ENCODE data around the gene MAP7D1.

MAP7D1 gene

DNA sequence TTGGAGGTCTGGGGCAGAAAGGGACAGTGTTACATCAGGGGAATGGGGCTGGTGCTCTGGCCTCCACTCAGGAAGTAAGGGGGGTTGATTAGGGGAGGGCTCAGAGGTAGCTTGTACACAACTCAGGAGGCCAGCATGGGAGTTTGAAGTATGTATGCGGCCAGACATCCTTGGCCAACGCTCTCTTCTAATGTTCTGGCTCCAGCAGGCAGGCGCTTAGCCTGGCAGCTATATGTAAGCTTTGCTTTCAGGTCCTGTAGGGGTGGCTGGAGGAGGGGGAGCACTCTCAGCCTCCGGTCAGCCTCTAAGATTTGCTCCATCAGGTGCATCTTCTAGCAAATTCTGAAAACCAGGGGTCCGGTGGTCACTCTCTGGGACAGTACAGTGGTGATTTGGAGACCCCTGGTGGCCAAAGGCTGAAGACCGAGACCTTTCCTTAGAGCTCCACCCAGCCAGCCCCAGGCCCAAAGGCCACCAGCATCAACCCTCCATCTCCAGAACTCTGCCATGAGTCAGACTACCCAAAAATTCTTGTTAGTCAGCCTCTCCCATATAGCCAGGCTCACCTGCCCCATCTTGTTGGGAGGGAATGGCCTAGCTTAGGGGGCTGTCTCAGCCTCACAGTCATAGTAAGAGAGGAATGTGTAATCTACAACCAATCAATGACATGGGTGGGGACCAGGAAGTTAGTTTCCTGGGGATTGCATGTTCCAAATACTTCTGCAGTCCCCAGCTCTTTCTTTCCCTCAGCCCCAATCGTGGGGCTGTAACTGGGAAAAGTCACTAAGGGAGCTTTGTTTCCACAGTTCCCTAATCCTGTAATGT lies 21.2 kb upstream of the MAP7D1 start:
- H3K4me3 ChIP-seq (ENCODE audit: low read length) = no peak overlapping the region
- peaks cover 5% of the 10 kb centered on the region for H3K4me1 ChIP-seq (ENCODE audit: insufficient read depth, low read length)
- peaks cover 4% of the 10 kb centered on the region for H3K27me3 ChIP-seq (ENCODE audit: insufficient read depth, low read length)
- no peak overlapping the region for H2AFZ ChIP-seq (ENCODE audit: low read depth, low read length)
- peaks cover 18% of the 10 kb centered on the region for H3K36me3 ChIP-seq (ENCODE audit: insufficient read depth, low read length)
- no peaks in the 10 kb centered on the region for H3K9me3 ChIP-seq (ENCODE audit: low read length)

DNA sequence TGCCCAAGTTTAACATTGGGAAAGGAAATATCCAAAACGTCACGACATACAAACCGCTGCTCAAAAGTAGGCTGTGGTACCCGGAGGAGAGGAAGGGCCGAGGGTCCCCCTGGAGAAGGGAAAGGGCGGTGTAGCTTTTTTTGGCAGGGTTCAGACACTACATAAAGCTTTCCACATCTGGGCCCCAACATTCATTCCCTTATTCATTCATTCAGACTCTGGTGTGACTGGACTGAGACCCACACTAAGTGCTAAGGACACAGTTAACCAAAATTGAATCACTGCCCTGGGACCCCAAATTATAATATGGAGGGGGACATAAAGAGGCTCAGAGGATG lies 20.7 kb upstream of the MAP7D1 start:
- no peak overlapping the region for H3K4me3 ChIP-seq (ENCODE audit: low read length)

DNA sequence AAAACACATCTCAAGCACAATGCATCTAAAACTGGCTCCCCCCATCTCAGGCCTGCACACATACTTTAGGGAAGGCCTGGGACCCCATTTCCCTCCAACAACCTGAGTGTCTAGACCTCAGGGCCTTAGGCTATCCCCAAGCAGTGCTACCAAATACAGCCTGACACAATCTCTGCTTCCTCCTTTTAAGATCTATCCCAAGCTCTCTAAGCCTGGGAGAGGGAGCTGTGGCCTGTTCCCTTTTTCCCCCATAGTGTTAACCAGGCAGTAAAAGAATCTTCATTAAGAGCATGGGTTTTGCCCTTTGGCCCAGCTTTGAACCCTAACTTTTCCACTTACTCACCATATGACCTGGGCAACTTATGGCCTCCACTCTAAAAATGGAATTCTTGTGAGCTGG lies 20.2 kb upstream of the MAP7D1 start:
- H3K9me3 ChIP-seq (ENCODE audit: low read length) = no peaks in the 10 kb centered on the region
- no peak overlapping the region for H2AFZ ChIP-seq (ENCODE audit: low read depth, low read length)
- peaks cover 18% of the 10 kb centered on the region for H3K36me3 ChIP-seq (ENCODE audit: insufficient read depth, low read length)
- H3K27me3 ChIP-seq (ENCODE audit: insufficient read depth, low read length) = no peaks in the 10 kb centered on the region
- no peak overlapping the region for H3K4me3 ChIP-seq (ENCODE audit: low read length)
- peaks cover 5% of the 10 kb centered on the region for H3K4me1 ChIP-seq (ENCODE audit: insufficient read depth, low read length)

More for the DNA sequence above, 20.7 kb upstream of the MAP7D1 start:
- H3K4me1 ChIP-seq (ENCODE audit: insufficient read depth, low read length) = peaks cover 5% of the 10 kb centered on the region
- peaks cover 3% of the 10 kb centered on the region for H3K27me3 ChIP-seq (ENCODE audit: insufficient read depth, low read length)
- H3K36me3 ChIP-seq (ENCODE audit: insufficient read depth, low read length) = peaks cover 18% of the 10 kb centered on the region
- H2AFZ ChIP-seq (ENCODE audit: low read depth, low read length) = no peak overlapping the region
- no peaks in the 10 kb centered on the region for H3K9me3 ChIP-seq (ENCODE audit: low read length)

DNA sequence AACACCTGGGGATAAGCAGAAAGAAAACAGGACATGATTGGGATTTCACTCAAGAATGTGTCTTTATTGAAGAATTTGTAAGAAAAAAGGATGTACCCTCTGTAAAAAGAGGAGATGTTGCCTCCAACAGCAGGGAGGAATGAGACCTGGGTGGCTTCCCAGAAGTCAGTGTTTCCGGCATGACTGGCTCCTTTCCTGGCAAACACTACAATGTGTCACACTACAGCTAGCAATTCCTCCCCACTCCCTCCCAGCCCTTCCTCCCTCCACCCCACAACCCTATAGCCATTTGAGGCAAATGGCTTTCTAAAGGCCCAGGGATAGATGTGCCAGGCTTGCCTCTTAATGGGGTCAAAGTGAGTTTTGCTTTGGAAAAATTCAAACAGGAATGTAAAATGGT lies 19.4 kb upstream of the MAP7D1 start:
- no peaks in the 10 kb centered on the region for H3K9me3 ChIP-seq (ENCODE audit: low read length)
- no peak overlapping the region for H3K4me3 ChIP-seq (ENCODE audit: low read length)
- peaks cover 5% of the 10 kb centered on the region for H3K4me1 ChIP-seq (ENCODE audit: insufficient read depth, low read length)
- H3K27me3 ChIP-seq (ENCODE audit: insufficient read depth, low read length) = no peaks in the 10 kb centered on the region
- no peak overlapping the region for H2AFZ ChIP-seq (ENCODE audit: low read depth, low read length)
- H3K36me3 ChIP-seq (ENCODE audit: insufficient read depth, low read length) = peaks cover 18% of the 10 kb centered on the region

DNA sequence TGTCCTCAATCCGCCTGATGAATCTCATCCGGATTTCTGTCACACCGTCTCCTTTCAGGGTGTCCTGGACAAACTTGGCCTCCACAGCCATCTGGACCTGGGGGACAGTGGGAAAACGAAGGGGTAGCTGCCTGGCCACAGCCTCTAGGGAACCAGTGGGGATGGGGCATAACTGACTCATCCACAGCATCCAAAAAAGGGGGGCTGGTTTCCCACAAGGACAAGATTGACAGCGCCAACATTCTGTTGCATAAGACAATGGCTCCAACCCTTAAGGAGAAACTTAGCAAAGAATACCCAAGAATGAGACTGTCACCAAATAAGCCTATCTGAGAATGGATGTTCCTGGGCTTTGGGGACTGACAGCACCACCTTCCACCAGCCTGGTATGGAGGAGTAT lies 18.7 kb upstream of the MAP7D1 start:
- Histone ChIP-seq H3K27me3 (ENCODE audit: insufficient read depth, low read length) (no peaks in the 10 kb centered on the region), H3K4me1 (ENCODE audit: insufficient read depth, low read length) (peaks cover 5% of the 10 kb centered on the region), H3K9me3 (ENCODE audit: low read length) (no peaks in the 10 kb centered on the region), H3K36me3 (ENCODE audit: insufficient read depth, low read length) (peaks cover 18% of the 10 kb centered on the region), H2AFZ (ENCODE audit: low read depth, low read length) (no peak overlapping the region), H3K4me3 (ENCODE audit: low read length) (no peak overlapping the region)

DNA sequence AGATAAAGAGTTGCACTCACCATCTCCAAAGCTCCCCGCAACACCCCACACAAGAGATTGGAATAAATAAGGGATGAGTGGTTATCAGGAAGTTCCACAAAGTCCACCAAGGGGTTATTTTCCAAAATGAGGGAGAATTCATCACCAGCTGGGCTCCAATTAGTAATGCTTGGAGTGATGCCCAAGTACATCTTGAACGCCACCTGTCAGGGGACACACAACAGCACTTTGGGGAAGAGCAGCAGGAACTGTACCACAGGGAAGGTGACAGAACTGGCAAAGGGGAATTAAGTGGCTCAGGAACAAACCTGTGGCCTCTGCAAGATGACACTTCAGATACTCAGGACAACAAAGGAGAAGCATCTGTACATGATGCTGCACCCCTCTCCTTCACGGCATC lies 18.2 kb upstream of the MAP7D1 start:
- Histone ChIP-seq H3K27me3 (ENCODE audit: insufficient read depth, low read length) (no peaks in the 10 kb centered on the region), H2AFZ (ENCODE audit: low read depth, low read length) (no peak overlapping the region), H3K9me3 (ENCODE audit: low read length) (no peaks in the 10 kb centered on the region), H3K4me1 (ENCODE audit: insufficient read depth, low read length) (peaks cover 5% of the 10 kb centered on the region), H3K4me3 (ENCODE audit: low read length) (no peak overlapping the region), H3K36me3 (ENCODE audit: insufficient read depth, low read length) (peaks cover 18% of the 10 kb centered on the region)

DNA sequence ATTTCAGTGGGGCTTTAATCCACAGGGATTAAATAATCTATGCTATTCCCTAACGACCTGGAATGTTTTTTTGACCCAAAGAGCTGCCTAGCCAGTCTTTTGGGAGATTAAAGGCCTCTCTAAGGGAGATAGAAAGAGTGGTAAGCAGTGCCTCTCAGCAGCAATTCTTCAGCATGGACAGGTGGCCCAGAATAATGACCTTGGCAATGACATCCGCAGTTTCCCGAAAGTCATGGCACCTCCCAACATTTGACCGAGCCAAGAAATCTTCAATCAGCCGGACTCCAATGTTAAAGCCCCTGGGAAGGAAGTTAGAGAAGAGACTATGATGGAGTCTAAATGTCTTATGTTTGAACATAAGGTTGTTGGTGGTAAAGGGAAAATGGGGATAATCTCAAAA lies 16.4 kb upstream of the MAP7D1 start:
- no peak overlapping the region for H2AFZ ChIP-seq (ENCODE audit: low read depth, low read length)
- no peak overlapping the region for H3K4me3 ChIP-seq (ENCODE audit: low read length)
- H3K9me3 ChIP-seq (ENCODE audit: low read length) = no peaks in the 10 kb centered on the region
- no peaks in the 10 kb centered on the region for H3K27me3 ChIP-seq (ENCODE audit: insufficient read depth, low read length)
- peaks cover 18% of the 10 kb centered on the region for H3K36me3 ChIP-seq (ENCODE audit: insufficient read depth, low read length)
- no peaks in the 10 kb centered on the region for H3K4me1 ChIP-seq (ENCODE audit: insufficient read depth, low read length)

DNA sequence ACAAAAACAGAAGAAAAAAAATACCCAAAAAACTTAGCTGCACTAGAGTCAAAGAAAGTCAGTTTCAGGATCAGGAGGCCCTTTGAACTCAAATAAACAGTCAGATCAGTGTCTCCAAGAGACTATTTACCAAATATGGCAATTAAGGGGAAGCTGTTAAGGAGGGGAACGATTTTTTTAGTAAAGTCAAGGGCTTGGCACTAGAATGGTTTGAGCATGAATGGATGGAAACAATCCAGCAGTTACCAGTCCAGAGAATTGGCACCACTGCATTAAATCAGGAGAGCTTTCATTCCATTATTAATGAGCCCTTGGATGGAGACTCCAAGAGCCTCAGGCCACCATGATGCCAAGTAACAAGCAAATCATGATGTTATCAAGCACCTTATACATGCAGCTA lies 13.8 kb upstream of the MAP7D1 start:
- Histone ChIP-seq H3K36me3 (ENCODE audit: insufficient read depth, low read length) (peaks cover 9% of the 10 kb centered on the region), H2AFZ (ENCODE audit: low read depth, low read length) (no peak overlapping the region), H3K9me3 (ENCODE audit: low read length) (no peaks in the 10 kb centered on the region), H3K4me1 (ENCODE audit: insufficient read depth, low read length) (no peaks in the 10 kb centered on the region), H3K4me3 (ENCODE audit: low read length) (no peak overlapping the region), H3K27me3 (ENCODE audit: insufficient read depth, low read length) (no peaks in the 10 kb centered on the region)

DNA sequence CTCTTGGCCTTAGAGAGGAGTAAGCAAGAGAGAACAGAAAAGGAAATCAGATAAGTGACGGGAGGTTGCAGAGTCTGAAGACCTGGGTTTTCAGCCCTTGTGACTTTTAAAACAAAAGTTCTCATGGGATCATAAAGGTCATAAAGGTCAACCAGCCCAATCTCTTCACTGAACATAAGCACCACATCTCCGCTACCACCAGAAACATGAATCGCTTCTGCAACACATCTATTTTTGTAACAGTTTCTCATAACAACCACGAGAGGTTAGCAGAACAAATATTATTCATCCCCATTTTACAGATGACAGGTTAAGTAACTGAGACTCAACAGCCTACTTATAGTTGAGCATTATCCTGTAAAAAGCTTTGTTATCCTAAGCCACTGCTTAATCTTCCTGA lies 12.5 kb upstream of the MAP7D1 start:
- H3K36me3 ChIP-seq (ENCODE audit: insufficient read depth, low read length) = peaks cover under 1% of the 10 kb centered on the region
- H3K9me3 ChIP-seq (ENCODE audit: low read length) = peaks cover 3% of the 10 kb centered on the region
- H3K4me1 ChIP-seq (ENCODE audit: insufficient read depth, low read length) = peaks cover 1% of the 10 kb centered on the region
- no peak overlapping the region for H3K4me3 ChIP-seq (ENCODE audit: low read length)
- H2AFZ ChIP-seq (ENCODE audit: low read depth, low read length) = no peak overlapping the region
- no peaks in the 10 kb centered on the region for H3K27me3 ChIP-seq (ENCODE audit: insufficient read depth, low read length)

DNA sequence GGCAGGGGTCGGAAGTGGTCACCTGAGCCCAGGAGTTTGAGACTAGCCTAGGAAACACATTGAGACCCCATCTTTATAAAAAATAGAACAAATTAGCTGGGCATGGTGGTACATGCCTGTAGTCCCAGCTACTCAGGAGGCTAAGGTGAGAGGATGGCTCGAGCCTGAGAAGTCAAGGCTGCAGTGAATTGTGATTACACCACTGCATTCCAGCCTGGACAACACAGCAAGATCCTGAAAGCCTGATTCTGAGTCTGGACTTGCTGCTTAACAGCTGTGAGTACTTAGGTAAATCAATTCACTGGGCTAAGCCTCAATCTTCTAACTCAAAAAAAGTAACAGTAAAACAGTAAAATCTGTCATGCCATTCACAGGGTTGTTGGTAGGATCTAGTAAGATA lies 11.5 kb upstream of the MAP7D1 start:
- Histone ChIP-seq H3K36me3 (ENCODE audit: insufficient read depth, low read length) (no peaks in the 10 kb centered on the region), H3K27me3 (ENCODE audit: insufficient read depth, low read length) (no peaks in the 10 kb centered on the region), H2AFZ (ENCODE audit: low read depth, low read length) (no peak overlapping the region), H3K9me3 (ENCODE audit: low read length) (peaks cover 3% of the 10 kb centered on the region), H3K4me1 (ENCODE audit: insufficient read depth, low read length) (peaks cover 5% of the 10 kb centered on the region), H3K4me3 (ENCODE audit: low read length) (no peak overlapping the region)

DNA sequence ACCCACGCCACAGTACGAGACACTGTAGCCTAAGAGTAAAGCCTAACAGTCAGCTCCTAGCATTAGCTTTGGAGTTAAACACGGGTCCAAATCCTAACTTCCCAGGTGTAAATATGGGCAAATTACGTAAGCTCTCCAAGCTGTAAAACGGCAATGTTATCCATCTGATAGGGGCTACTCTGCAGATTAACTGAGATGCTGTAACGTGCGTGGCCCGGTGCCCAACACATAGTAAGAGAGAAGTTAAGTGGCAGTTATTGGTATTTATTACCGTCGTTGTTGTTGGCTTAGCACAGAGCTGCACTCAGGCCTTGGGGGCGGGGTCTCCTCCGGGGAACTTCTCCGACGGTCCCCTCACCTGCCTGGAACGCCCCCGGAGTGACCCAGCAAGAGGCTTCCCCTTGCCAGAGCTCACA lies 7.1 kb upstream of the MAP7D1 start:
- Histone ChIP-seq H3K27me3 (ENCODE audit: insufficient read depth, low read length) (no peaks in the 10 kb centered on the region), H3K9me3 (ENCODE audit: low read length) (peaks cover 3% of the 10 kb centered on the region), H3K36me3 (ENCODE audit: insufficient read depth, low read length) (no peaks in the 10 kb centered on the region), H3K4me1 (ENCODE audit: insufficient read depth, low read length) (peaks cover 26% of the 10 kb centered on the region), H3K4me3 (ENCODE audit: low read length) (peak overlapping the region; percentile 75), H2AFZ (ENCODE audit: low read depth, low read length) (peak overlapping the region; percentile 52)

DNA sequence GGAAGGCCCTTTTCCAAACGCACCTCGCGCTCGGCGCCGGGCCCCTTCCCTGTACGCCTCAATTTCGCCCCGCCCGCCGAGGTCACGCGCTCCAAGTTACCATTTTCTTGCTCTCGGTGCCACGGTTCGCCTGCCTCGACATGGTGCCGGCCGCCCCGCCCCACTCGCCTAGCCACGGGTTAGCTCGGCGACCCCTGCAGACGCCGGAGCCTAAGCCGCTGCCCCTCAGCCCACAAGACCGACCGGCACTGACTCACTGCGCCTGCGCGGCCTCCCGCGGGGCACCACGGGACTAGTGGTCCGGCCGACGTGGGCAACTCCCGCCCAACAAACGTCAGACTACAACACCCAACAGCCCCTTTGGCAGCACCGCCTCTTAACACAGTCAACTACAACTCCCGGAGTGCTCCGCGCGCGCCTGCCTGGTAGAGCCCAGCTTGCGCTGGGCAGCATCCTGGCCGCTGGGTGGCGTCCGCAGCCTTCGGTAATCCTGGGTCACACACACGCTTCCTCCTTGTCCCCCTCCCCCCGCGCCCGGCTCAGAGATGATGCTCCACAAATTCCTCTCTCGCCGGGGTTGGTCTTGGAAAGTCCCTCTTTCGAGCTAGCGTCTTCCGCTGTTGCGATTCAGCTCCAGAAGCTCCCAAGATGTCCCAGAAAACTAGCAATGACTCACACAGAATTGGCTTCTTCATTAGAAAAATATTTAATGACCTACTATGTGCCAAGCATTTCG lies 6.6 kb upstream of the MAP7D1 start, which contains the start of gene TRAPPC3:
TSS of gene TRAPPC3 (minus strand) at position 250 of the 736 bp plus-strand sequence. CDS start at position 142, 108 bp downstream.
- Histone ChIP-seq H3K9me3 (ENCODE audit: low read length) (peaks cover 3% of the 10 kb centered on the region), H3K4me1 (ENCODE audit: insufficient read depth, low read length) (peaks cover 29% of the 10 kb centered on the region), H3K27me3 (ENCODE audit: insufficient read depth, low read length) (no peaks in the 10 kb centered on the region), H3K4me3 (ENCODE audit: low read length) (peak within 1 kb of the TSS; percentile 75), H3K36me3 (ENCODE audit: insufficient read depth, low read length) (no peaks in the 10 kb centered on the region), H2AFZ (ENCODE audit: low read depth, low read length) (peak within 1 kb of the TSS; percentile 52)

DNA sequence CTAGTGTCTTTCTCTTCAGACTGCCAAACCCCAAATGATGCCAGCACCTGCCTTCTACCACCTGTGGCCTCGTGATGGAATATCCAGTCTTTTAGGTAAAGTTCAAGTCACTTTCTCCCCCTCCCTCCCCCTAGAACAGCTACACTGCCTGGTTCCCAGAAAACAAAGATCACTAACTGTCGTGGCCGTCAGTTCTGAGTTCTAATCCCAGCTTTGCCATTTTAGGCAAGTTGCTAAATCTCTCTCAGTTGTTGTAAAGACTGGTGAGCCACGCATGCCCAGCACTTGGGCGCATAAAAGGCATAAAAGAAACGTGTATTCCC lies 6.0 kb upstream of the MAP7D1 start:
- Histone ChIP-seq H3K27me3 (ENCODE audit: insufficient read depth, low read length) (no peaks in the 10 kb centered on the region), H3K36me3 (ENCODE audit: insufficient read depth, low read length) (no peaks in the 10 kb centered on the region), H3K4me1 (ENCODE audit: insufficient read depth, low read length) (peaks cover 34% of the 10 kb centered on the region), H3K4me3 (ENCODE audit: low read length) (peak overlapping the region; percentile 30), H2AFZ (ENCODE audit: low read depth, low read length) (no peak overlapping the region), H3K9me3 (ENCODE audit: low read length) (peaks cover 3% of the 10 kb centered on the region)
